Calu3 (cell line): Measurements from ENCODE around the gene LAMTOR2. TPM values are rescaled to one million over a fixed set of nuclear protein-coding genes. Genes with fewer than 3 reads are reported as not detected.

Source experiments
- BruUV-seq: library from RNA; stranded (reverse); fragments of 400-500 nt; replicated peaks from 2 replicates; lab custom pipeline; 2021; lab: Mats Ljungman, UMichigan
- CTCF ChIA-PET: fragments of 300-600 bp; sonication (Branson Sonifier 250); formaldehyde crosslinking; loops from one replicate; lab custom pipeline; 2022; ENCODE audit warnings: antibody characterized with exemption; lab: Charles Lee
- DNase-seq: peaks from one replicate; pipeline ENCODE4 v3.0.0; 2022
- H3K27ac Mint-ChIP-seq: one replicate; pipeline ENCODE4 v1.8.0; 2022; ENCODE audit warnings: mixed read lengths; ENCODE audit not compliant: unreplicated experiment
- H3K27me3 Mint-ChIP-seq: one replicate; pipeline ENCODE4 v1.8.0; 2022; ENCODE audit warnings: mixed read lengths; ENCODE audit not compliant: unreplicated experiment
- H3K36me3 Mint-ChIP-seq: one replicate; pipeline ENCODE4 v1.8.0; 2022; ENCODE audit warnings: mild to moderate bottlenecking, moderate library complexity, mixed read lengths; ENCODE audit not compliant: insufficient read depth, unreplicated experiment
- H3K4me1 Mint-ChIP-seq: one replicate; pipeline ENCODE4 v1.8.0; 2022; ENCODE audit warnings: mild to moderate bottlenecking, low read depth, mixed read lengths; ENCODE audit not compliant: unreplicated experiment
- H3K4me3 Mint-ChIP-seq: one replicate; pipeline ENCODE4 v1.8.0; 2022; ENCODE audit warnings: mild to moderate bottlenecking, low read depth, moderate library complexity, mixed read lengths; ENCODE audit not compliant: unreplicated experiment
- H3K9me3 Mint-ChIP-seq: one replicate; pipeline ENCODE4 v1.8.0; 2022; ENCODE audit warnings: low read depth, mixed read lengths; ENCODE audit not compliant: unreplicated experiment
- intact Hi-C: fragments of 100-400 bp; cut with micrococcal nuclease; formaldehyde crosslinking; loops from one replicate; pipeline ENCODE4 v1.10.0; 2022; ENCODE audit not compliant: unreplicated experiment
- total RNA-seq: library from RNA; stranded (reverse); gene quantifications from 2 replicates; pipeline ENCODE4 v1.2.3, GENCODE V29; 2022
- TF ChIP-seq, protein P1 (sequence below): fragments of 200-600 bp; IDR thresholded peaks from one replicate; pipeline ENCODE4 v1.8.0; 2022; ENCODE audit warnings: antibody characterized with exemption; ENCODE audit not compliant: unreplicated experiment

The LAMTOR2 gene
- total RNA-seq, 1 experiment from 2014 or later = 69.8 TPM

- H3K36me3 Mint-ChIP-seq = peaks cover 11% of the 10 kb centered on the region
- intact Hi-C loops = loop anchor here (1.0 kb wide), 2 partner anchors 41 to 136 kb away; no protein-coding TSS in a partner anchor
- DNase-seq = no peak
- H3K4me1 Mint-ChIP-seq = peaks cover 40% of the 10 kb centered on the region
- TF ChIP-seq, protein P1, sequence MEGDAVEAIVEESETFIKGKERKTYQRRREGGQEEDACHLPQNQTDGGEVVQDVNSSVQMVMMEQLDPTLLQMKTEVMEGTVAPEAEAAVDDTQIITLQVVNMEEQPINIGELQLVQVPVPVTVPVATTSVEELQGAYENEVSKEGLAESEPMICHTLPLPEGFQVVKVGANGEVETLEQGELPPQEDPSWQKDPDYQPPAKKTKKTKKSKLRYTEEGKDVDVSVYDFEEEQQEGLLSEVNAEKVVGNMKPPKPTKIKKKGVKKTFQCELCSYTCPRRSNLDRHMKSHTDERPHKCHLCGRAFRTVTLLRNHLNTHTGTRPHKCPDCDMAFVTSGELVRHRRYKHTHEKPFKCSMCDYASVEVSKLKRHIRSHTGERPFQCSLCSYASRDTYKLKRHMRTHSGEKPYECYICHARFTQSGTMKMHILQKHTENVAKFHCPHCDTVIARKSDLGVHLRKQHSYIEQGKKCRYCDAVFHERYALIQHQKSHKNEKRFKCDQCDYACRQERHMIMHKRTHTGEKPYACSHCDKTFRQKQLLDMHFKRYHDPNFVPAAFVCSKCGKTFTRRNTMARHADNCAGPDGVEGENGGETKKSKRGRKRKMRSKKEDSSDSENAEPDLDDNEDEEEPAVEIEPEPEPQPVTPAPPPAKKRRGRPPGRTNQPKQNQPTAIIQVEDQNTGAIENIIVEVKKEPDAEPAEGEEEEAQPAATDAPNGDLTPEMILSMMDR = no peak
- no TSS peak for BruUV-seq
- no peaks in the 10 kb centered on the region for H3K27me3 Mint-ChIP-seq
- no peaks in the 10 kb centered on the region for H3K9me3 Mint-ChIP-seq
- H3K4me3 Mint-ChIP-seq = no peak overlapping the region
- no peak overlapping the region for H3K27ac Mint-ChIP-seq
- CTCF ChIA-PET = interaction anchor here (19.9 kb wide), 1 partner anchor 38 kb away, joined by 356 read pairs; no protein-coding TSS in a partner anchor
Observed at GRCh38 chr1:156089704-156090103, 35.1 kb downstream of the LAMTOR2 start.

- no TSS peak for BruUV-seq
- CTCF ChIA-PET = interaction anchor here (1.1 to 19.9 kb wide), 3 partner anchors 37 to 135 kb away, joined by 5 to 356 read pairs (median 14); no protein-coding TSS in a partner anchor
- no peaks in the 10 kb centered on the region for H3K27me3 Mint-ChIP-seq
- no peak overlapping the region for H3K4me3 Mint-ChIP-seq
- intact Hi-C loops = loop anchor here (1.0 kb wide), 2 partner anchors 40 to 135 kb away; no protein-coding TSS in a partner anchor
- peaks cover 15% of the 10 kb centered on the region for H3K36me3 Mint-ChIP-seq
- H3K4me1 Mint-ChIP-seq = peaks cover 44% of the 10 kb centered on the region
- TF ChIP-seq, protein P1 = no peak
- no peaks in the 10 kb centered on the region for H3K9me3 Mint-ChIP-seq
- H3K27ac Mint-ChIP-seq = no peak overlapping the region
- no peak for DNase-seq
Observed at GRCh38 chr1:156090138-156090839, 35.7 kb downstream of the LAMTOR2 start.

DNA sequence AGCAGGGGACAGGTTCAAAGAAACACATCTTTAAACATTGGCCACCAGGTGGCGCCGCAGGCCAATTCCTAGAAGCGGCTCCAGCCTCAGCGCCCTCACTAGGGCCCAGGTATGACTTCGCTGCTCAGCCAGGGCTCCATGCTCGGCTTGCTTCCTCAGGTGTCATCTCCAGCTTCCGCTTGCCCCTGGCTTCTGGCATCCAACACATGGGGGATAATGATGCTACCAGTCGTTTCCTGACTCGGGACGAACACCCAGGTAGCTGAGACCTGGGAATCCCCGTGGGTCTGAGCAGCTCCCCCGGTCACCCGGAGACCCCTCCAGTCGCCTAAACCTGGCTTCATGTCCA, 36.2 kb downstream of the LAMTOR2 start:
- intact Hi-C loops = loop anchor here (1.0 kb wide), 2 partner anchors 39 to 134 kb away; no protein-coding TSS in a partner anchor
- Mint-ChIP-seq H3K27me3 (no peaks in the 10 kb centered on the region), H3K4me1 (peaks cover 47% of the 10 kb centered on the region), H3K4me3 (no peak overlapping the region), H3K9me3 (no peaks in the 10 kb centered on the region), H3K36me3 (peaks cover 20% of the 10 kb centered on the region), H3K27ac (no peak overlapping the region)
- peak; percentile 94 for DNase-seq
- BruUV-seq = no TSS peak
- CTCF ChIA-PET = interaction anchor here (0.7 to 19.9 kb wide), 5 partner anchors 16 to 134 kb away, joined by 5 to 356 read pairs (median 6); no protein-coding TSS in a partner anchor
- TF ChIP-seq, protein P1 = peak; percentile 95

GRCh38 chr1:156091610-156092009, 37.0 kb downstream of the LAMTOR2 start:
- intact Hi-C loops = no loop called here
- CTCF ChIA-PET = interaction anchor here (0.7 to 19.9 kb wide), 5 partner anchors 15 to 134 kb away, joined by 5 to 356 read pairs (median 6); no protein-coding TSS in a partner anchor
- Mint-ChIP-seq H3K27me3 (no peaks in the 10 kb centered on the region), H3K36me3 (peaks cover 18% of the 10 kb centered on the region), H3K27ac (no peak overlapping the region), H3K4me1 (peaks cover 47% of the 10 kb centered on the region), H3K4me3 (no peak overlapping the region), H3K9me3 (no peaks in the 10 kb centered on the region)
- TF ChIP-seq, protein P1 = no peak
- DNase-seq = no peak
- no TSS peak for BruUV-seq
